HEK293T (cell line): ENCODE measurements around the gene TLE1.

ENCODE experiments used
- ELF4 ChIP-seq: fragments of 450-650 bp; IDR thresholded peaks from 2 replicates; pipeline ENCODE4 v1.6.1; 2017; ENCODE audit warnings: antibody characterized with exemption
- SP1 ChIP-seq: fragments of 450-650 bp; IDR thresholded peaks from 2 replicates; pipeline ENCODE4 v1.6.1; 2017

DNA sequence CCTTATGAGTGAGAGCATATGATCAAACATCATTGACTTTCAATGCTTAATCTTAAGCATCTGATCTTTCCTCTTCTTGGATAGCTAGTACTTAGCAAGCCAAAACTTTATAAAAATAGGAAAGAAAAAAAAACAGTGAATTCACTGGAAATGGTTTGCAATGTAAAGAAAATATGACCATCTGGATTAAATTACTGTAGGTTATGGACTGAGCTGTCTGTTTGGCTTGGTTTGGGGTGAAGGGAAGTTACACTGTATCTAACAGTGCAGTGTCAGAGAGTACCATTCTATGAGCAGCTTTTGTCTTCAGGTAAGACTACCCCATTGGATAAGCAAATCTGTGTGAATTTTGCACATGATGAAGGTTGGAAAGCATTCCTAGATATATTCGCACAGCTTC is 151.4 kb downstream of the TLE1 start:
- TF ChIP-seq ELF4 (no peak), SP1 (no peak)
